Measurements from ENCODE around the gene BSG.
"Not testable (repeated sequence)": the region's sequence is repeated elsewhere in the genome, so short reads cannot be mapped to it uniquely, and the experiment has no call there.

BSG gene

DNA sequence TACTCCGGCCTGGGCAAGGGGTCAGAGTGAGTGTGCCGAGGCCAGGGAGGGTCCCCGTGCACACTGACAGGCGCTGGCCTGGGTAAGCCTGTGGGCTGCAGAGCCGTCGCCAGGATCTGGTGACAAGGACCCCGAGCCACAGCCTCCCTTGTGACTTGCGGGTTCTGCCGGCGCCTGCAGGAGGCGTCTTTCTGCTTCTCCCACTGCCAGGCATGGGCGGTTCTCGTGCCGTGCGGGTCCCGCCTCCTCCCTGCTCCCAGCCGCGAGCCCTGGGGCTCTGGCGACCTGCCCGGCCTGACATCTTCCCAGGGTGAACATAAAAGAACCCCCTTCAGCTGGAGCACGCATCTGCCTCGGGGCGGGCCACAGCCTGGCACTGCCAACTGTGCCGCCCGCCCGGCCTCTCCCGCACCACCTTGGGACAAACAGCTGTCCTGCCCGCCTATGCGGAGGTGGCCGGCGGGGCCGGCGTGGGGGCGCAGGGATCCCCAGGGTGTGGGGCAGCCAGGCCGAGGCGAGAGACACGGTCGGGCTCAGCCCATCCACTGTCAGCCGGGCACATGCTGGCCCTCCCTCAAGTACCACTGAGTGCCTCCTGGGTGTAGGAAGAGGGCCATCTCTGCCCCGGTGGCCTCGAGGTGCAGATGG, 15.8 kb downstream of the BSG start:
- peak; percentile 77 for DNase-seq (ENCODE audit: low read depth, low spot score)

DNA sequence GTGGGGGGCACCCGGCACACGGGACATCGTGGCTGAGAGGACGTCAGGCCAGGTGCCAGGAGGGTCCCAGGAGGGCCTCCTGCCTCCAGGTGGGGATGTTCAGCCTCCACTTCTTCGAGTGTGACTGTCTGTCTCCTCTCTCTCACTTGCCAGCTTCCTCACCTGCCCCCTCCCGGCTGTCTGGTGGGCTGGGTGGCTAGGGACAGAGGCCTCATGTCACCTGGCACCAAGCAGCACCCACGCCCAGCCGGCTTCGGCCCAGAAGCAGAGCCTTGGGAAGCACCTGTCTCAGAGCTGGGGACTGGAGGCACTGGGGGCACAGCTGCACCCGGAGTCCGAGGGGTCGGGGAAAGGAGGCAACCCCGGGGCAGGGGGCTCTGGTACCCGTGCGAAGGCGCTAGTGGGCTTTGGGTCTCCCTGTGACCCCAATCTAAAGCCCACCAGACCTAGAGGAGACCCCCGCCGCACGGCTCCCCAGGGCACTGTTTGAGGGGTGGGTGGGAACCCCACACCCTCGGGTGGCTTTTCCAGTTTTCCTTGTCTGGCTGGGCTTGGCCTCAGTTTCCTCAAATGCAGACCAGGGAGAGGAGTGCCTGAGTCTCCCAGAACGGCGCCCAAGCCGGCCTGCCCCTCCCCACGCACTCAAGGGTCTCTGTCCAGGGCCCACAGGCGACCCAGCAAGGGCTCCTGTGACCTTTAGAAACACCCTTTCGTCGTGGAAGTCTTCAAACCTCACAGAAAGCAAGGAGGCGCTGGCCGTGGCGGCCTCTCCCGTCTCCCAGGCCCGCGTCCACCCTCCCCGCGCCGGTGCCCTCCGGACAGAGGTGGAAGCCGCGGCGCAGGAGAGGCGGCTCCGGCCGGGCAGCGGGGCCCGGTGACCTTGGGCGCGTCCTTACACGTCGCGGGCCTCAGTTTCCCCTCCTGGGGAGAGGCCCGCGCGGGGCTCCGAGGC, 16.6 kb downstream of the BSG start:
- no peak for DNase-seq (ENCODE audit: low read depth, low spot score)

DNA sequence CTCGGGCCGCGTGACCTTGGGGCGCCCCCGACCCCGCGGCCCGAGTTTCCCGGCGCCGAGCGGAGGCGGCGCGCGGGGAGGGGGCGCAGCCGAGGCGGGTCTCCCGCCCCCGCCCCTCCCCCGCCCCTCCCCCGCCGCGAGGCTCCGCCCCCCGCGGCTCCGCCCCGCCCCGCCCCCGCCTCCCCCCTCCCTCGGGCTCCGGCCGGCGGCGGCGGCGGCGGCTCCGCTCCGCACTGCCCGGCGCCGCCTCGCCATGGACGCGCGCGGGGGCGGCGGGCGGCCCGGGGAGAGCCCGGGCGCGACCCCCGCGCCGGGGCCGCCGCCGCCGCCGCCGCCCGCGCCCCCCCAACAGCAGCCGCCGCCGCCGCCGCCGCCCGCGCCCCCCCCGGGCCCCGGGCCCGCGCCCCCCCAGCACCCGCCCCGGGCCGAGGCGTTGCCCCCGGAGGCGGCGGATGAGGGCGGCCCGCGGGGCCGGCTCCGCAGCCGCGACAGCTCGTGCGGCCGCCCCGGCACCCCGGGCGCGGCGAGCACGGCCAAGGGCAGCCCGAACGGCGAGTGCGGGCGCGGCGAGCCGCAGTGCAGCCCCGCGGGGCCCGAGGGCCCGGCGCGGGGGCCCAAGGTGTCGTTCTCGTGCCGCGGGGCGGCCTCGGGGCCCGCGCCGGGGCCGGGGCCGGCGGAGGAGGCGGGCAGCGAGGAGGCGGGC, 17.4 kb downstream of the BSG start, which contains the start of gene HCN2:
Gene HCN2 (plus strand): TSS at position 189 of the 703 bp plus-strand sequence. CDS start 65 bp downstream, at position 254.
- DNase-seq (ENCODE audit: low read depth, low spot score): no peak

DNA sequence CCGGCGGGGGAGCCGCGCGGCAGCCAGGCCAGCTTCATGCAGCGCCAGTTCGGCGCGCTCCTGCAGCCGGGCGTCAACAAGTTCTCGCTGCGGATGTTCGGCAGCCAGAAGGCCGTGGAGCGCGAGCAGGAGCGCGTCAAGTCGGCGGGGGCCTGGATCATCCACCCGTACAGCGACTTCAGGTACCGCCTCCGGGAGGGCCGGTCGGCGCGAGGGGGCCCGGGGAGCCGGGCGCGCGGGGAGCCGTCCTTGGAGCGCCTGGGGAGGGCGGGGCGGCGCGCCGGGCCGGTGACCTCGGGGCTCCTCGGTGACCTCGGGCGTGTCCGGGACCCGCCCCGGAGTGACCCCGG, 18.0 kb downstream of the BSG start:
- no peak for DNase-seq (ENCODE audit: low read depth, low spot score)

DNA sequence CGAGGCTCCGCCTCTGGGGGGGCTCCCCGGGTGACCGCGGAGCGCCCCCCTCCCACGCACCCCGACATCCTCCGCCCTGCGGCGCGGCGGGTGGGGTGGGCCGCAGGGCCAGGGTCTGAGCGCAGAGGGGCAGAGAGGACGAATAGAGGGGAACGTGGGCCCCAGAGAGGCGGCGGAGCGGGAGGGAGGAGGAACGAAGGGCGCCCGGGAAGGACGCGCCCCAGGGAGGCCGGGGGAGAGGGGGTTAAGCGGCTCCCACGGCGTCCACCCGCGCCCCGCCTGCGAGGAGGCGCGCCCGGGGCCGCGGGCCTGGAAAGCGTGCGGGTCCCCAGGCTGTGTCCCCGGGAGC, 18.3 kb downstream of the BSG start:
- DNase-seq (ENCODE audit: low read depth, low spot score): no peak

DNA sequence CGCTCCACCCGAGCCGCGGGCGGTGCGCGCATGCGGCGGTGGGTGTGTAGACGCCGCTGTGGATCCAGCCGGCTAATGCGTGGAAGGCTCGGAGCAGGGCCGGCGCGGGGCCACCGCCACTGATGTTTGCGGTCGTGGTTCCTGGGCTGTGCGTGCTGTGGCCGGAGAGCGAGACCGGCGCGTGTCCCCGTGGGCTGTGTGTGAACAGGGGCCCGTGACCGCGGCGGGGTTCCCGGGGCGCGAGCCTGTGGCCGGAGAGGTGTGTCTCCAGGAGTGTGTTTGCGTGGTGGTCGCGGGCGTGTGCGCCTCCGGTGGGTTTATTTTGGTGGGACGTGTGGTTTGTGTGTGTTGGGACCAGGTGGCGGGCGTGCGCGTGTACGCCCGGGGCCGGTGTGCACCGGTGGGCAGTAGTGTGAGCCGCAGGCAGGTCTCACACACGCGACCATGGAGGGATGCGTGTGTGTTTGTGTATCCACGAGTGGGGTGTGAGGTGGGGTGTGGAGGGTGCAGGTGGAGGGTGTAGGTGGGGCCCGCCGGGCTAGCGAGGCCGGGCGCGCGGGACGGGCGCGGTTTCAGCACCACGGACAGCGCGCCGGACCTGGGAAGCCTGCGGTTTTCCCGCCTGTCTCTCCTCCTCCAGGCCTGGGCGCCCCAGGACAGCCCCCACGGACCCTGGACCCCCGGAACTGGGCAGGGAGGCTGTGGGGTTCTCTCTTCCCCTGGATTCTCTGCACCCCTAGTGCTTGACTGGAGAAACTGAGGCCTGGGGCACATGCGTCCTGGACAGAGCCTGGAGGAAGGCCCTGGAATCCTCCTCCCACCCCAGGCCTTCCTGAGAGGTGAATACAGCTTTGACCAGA, 18.9 kb downstream of the BSG start:
- DNase-seq (ENCODE audit: low read depth, low spot score): no peak

DNA sequence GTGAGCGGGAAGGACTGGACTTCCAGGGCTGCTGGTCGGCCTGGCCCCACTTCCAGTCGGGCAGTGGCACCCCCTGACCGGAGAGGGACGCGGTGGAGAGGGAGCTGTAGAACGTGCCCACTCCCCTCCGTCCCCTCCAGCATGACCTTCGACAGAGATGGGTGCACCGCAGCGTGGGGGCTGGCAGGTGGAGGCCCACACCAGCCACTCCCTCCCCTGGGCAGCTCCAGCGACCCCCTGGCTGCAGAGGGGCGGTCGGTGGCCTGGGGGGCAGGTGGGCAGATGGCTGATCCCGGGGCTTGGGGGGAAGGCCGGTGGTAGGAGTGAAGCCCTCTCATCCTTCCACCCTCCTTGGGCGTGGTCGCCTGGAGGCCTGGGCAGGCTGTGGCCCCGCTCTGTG, 19.7 kb downstream of the BSG start:
- DNase-seq (ENCODE audit: low read depth, low spot score): no peak

DNA sequence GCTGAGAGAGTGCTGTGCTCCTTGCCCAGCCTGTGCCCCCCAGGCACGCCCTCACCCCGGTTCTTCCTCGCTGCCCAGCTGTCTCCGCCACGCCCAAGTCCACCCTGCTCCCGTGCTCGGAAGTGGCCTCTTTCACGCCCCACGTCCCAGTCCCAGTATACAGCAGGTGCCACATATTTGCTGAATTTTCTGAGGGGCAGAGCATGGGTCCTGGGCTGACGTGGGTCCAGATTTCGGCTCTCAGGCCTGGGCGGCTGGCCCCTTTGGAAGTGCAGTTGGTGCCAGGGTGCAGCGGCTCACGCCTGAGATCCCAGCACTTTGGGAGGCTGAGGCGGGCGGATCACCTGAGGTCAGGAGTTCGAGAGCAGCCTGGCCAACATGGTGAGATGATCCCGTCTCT, 20.7 kb downstream of the BSG start:
- DNase-seq (ENCODE audit: low read depth, low spot score): no peak

DNA sequence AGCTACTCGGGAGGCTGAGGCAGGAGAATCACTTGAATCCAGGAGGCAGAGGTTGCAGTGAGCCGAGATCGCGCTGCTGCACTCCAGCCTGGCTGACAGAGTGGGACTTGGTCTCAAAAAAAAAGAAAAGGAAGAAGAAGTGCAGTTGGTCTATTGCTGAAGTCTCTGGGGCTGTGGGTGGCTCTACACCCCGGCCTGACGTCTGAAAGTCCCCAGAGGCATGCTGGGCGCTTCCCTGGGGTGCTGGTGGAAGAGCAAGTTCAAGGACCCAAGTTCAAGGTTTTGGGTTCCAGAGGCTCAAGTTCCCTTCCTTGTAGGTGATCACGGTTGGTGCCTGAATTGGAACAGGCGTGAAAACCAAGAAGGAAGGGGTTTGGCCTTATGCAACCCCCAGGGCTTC, 21.1 kb downstream of the BSG start:
- DNase-seq (ENCODE audit: low read depth, low spot score): no peak

DNA sequence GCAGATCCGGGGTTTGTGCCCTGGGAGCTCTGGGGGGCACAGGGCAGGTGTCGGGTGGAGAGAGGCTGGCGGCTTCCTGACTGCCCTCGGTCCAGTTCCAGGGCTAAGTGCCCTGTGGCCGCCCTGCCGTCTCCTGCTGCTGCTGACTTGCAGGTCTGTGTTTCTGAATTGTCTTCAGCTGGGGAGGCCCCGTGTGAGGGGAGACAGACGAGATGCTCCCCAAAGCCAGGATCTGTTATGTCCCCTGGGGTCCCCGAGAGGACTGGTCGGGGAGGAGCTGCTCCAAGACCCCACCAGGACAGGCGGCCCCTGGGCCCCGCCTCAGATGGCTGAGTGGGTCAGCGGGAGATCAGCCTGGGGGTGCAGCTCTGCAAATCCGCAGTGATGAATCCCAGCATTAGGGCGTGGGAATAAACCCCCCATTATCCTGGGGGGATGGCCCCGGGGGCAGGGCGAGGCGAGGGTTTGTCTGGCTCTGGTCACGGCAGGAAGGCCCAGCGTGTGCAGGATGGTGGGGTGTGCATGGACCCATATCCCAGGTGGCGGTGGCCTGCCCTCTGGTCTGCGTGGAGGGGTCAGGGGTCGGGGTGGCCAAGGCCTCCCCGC, 22.0 kb downstream of the BSG start:
- DNase-seq (ENCODE audit: low read depth, low spot score): no peak

DNA sequence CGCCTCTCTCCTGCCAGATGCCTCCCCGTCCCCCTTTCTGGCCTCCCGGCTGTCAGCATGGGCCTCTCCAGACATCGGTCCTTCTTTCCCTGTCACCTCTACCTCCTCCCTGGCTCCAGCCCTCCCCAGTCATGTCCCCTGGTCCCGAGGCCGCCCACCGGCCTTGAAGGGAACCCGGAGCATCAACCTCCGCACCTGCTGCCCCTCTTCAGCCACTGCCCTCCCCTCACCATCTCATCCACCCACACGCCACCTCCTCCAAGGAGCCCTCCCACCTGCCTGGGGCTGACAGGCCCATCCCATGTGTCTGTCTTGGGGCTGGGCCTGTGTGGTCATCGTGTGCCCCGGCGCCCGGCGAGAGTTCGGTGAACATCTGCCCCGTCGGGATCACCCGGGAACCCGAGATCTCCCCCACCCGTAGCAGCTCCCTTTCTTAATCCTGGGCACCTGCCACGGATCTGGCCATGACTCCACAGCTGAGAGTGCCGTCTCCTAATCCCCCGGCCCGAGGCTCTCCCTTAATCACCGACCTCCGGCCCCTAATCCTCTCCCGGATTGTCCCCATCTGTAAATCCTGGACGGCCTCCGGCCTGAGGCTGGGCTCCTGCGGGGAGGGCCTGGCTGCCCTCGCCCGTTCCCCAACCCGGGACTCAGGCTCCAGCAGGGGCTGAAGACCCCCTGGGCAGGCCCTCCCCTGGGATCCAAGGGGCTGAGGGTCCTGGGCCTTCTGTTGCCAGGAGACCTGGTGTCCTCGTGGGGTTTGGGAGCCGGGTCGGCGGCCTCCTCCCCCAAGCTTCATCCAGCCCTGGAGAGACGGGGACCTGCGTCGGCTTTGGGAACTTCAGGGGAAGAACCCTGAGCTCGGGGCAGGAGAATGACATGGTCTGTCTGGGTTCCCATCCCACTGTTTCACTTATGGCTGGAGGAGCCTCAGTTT, 23.2 kb downstream of the BSG start:
- DNase-seq (ENCODE audit: low read depth, low spot score): no peak

DNA sequence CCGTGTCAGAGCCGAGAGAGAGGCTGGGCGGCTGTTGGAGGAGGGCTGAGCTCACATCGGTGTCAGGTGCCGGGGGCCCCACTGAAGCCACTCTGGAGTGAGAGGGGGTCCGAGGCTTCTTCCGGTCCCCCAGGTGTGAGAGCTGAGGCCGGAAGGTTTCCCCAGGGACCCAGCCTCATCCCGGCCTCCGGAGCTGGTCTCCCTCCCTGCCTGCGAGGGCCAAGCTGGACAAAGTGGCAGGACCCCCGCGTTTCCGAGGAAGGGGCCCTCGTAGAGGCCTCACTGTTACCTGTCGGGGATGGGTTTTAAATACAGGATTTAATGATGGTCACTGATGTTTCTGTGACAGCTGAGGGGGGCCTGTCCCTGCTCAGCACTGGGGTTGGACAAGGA, 23.9 kb downstream of the BSG start:
- DNase-seq (ENCODE audit: low read depth, low spot score): no peak

DNA sequence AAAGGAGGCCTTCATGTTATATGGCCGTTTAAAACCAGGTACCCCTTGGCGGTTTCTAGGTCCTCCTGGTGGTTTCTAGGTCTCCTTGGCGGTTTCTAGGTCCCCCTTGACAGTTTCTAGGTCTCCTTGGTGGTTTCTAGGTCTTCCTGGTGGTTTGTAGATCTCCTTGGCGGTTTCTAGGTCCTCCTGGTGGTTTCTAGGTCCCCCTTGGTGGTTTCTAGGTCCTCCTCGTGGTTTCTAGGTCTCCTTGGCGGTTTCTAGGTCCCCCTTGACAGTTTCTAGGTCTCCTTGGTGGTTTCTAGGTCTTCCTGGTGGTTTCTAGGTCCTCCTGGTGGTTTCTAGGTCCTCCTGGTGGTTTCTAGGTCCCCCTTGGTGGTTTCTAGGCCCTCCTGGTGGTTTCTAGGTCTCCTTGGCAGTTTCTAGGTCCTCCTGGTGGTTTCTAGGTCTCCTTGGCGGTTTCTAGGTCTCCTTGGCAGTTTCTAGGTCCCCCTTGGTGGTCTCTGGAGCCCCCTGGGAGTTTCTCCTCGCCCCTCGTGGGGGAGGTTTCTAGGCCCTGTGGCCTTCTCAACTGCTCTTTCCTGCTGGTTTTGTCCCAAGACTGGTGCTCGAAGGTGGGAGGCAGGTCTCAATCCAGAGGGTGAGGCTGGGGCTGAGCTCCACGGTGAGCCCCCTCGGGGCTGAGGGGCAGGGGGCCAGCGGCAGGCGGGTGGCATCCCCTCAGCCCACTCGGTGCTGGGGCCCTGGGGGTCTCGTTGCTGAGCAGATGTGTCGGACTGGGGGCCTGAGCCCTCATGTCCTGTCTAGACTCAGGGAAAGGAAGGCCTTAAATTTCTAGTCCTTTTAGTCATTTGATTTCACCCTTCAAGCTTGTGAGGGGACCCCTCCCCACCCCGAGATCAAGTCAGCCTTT, 25.3 kb downstream of the BSG start:
- DNase-seq (ENCODE audit: low read depth, low spot score): no peak

DNA sequence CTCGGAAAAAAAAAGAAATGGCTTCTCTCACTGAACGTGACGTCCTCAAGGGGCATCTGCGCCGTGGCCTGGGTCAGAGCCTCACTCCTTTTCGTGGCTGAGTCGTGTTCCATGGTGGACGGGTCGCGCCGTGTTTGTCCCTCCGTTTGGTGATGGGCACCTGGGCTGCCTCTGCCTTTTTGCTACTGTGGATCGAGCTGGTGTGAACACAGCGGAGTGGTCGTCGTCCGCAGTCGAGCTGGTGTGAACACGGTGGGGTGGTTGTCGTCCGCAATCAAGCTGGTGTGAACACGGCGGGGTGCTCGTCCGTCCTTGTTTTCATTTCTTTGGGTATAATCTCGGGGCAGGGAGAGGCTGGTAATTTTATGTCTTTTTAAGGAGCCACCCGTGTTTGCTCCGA, 28.9 kb downstream of the BSG start:
- DNase-seq (ENCODE audit: low read depth, low spot score): no peak

DNA sequence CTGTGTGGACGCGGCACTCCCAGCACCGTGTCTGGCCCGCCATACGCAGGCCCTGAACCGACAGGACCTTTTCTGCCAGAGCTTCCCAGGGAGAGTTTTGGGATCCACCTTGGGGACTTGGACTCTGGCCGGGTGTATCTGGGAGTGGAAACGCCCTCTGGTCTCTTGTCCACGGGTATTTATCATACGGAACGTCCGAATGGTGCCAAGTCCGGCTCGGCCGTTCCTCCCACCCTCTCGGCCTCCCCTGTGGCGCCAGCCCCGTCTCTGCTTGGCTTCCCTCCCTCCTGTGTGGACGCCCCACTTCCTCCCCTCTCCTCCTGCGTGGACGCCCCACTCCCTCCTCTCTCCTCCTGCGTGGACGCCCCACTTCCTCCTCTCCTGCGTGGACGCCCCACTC, 29.4 kb downstream of the BSG start:
- DNase-seq (ENCODE audit: low read depth, low spot score): no peak

DNA sequence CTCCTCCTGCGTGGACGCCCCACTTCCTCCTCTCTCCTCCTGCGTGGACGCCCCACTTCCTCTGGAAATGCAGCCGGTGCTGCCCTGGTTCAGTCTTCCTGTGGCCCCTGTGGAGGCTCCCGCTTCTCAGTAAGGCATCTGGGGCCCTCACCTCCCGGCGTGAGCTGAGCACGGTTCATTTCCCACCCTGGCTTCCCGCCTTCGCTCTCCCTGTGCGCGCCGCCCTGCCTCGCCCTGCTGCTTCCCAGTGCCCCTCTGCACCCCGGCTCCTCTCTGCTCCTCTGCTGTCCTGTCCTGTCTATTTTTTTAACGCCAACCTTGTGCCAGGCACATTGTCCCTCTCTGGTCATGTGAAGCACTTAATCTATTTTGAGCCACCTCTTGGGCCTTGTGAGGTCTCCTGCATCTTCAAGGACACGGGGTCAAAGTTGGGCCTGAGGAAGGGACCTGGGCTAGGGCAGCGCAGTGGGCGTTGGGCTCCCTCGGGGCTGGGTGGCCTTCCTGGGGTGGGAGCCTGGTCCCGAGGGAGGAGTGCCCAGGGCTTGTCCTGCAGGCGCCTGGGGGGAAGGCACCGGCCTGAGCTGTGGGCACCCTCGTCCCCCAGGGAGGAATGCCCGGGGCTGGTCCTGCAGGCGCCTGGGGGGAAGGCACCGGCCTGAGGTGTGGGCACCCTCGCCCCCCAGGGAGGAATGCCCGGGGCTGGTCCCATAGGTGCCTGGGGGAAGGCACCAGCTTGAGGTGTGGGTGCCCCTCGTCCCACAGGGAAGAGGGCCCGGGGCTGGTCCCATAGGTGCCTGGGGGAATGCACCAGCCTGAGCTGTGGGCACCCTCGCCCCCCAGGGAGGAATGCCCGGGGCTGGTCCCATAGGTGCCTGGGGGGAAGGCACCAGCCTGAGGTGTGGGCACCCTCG, 30.2 kb downstream of the BSG start:
- no peak for DNase-seq (ENCODE audit: low read depth, low spot score)

DNA sequence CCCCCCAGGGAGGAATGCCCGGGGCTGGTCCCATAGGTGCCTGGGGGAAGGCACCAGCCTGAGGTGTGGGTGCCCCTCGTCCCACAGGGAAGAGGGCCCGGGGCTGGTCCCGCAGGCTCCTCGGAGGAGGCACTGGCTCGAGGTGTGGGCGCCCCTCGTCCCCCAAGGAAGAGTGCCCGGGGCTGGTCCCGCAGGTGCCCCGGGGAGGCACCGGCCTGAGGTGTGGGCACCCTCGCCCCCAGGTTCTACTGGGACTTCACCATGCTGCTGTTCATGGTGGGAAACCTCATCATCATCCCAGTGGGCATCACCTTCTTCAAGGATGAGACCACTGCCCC, 30.9 kb downstream of the BSG start:
- not testable (repeated sequence) for DNase-seq (ENCODE audit: low read depth, low spot score)

DNA sequence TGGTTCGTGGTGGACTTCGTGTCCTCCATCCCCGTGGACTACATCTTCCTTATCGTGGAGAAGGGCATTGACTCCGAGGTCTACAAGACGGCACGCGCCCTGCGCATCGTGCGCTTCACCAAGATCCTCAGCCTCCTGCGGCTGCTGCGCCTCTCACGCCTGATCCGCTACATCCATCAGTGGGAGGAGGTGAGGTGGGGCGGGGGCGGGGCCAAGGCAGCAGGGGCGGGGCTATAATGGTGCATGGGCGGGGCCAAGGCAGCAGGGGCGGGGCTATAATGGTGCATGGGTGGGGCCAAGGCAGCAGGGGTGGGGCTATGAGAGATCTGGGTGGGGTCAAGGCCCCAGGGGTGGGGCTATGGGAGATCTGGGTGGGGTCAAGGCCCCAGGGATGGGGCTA, 31.4 kb downstream of the BSG start:
- DNase-seq (ENCODE audit: low read depth, low spot score): not testable (repeated sequence)

All from brain pericyte (primary cell).